Sigmoid colon (tissue), 7 donors: ENCODE data around the gene AQP12B. TPM values are rescaled to one million over a fixed set of nuclear protein-coding genes. Genes with fewer than 3 reads are reported as not detected.

Experiments
- DNase-seq: peaks from one replicate; pipeline ENCODE4 v3.0.0-alpha.2; 2019
- H3K27ac ChIP-seq, 4 donors: fragments of 200-600 bp; sonication (generic); one replicate each; pipeline ENCODE4 v1.5.1; 2016 to 2019; ENCODE audit warnings: mild to moderate bottlenecking in 1 of 4
- H3K27me3 ChIP-seq, 3 donors: fragments of 200-600 bp; sonication (generic); one replicate each; pipeline ENCODE4 v1.5.1; 2019; ENCODE audit warnings: mild to moderate bottlenecking in 1 of 3
- H3K36me3 ChIP-seq, 4 donors: fragments of 200-600 bp; sonication (generic); one replicate each; pipeline ENCODE4 v1.5.1; 2016 to 2019
- H3K4me1 ChIP-seq, 4 donors: fragments of 200-600 bp; sonication (generic); one replicate each; pipeline ENCODE4 v1.5.1; 2017 to 2019
- H3K4me3 ChIP-seq, 4 donors: fragments of 200-600 bp; sonication (generic); one replicate each; pipeline ENCODE4 v1.5.1; 2017 to 2019; ENCODE audit warnings: mild to moderate bottlenecking in 2 of 4, moderate library complexity in 1 of 4
- H3K9me3 ChIP-seq, 4 donors: fragments of 200-600 bp in 3 of 4; sonication (generic) in 3 of 4; one replicate each; pipeline versions ENCODE4 v1.5.1 to v1.6.1; 2013 to 2019
- CTCF ChIP-seq, 4 experiments: fragments of 450-650 bp in 3 of 4; fragments of 200-600 bp in 1 of 4; IDR thresholded peaks; one replicate each; pipeline ENCODE4 v1.5.1; 2016 to 2019; ENCODE audit warnings: antibody characterized with exemption in 4 of 4, mild to moderate bottlenecking in 3 of 4, moderate library complexity in 2 of 4
- EP300 ChIP-seq, 4 donors: sonication (generic); formaldehyde crosslinking; IDR thresholded peaks; one replicate each; pipeline ENCODE4 v1.6.1; 2017; ENCODE audit warnings: antibody characterized with exemption in 4 of 4
- POLR2A ChIP-seq, 2 donors: fragments of 450-650 bp; IDR thresholded peaks; one replicate each; pipeline ENCODE4 v1.6.1; 2016; ENCODE audit warnings: antibody characterized with exemption in 2 of 2, mild to moderate bottlenecking in 2 of 2, moderate library complexity in 2 of 2
- POLR2AphosphoS5 ChIP-seq, 4 donors: sonication (generic); formaldehyde crosslinking; IDR thresholded peaks; one replicate each; pipeline ENCODE4 v1.6.1; 2017; ENCODE audit warnings: antibody characterized with exemption in 4 of 4
- WGBS, 2 donors: extraction: QIAGEN DNeasy Blood & Tissue Kit; methylation state at CpG; one replicate each; pipeline ENCODE4 v1.1.7; 2013; 5-methylcytosine and 5-hydroxymethylcytosine counted together
- intact Hi-C: fragments of 100-400 bp; cut with DNase I; formaldehyde crosslinking; loops from one replicate; pipeline ENCODE4 v1.15.1; 2023
- polyA plus RNA-seq, 3 donors: library from polyadenylated mRNA; stranded (reverse); fragments of 200-250 nt; gene quantifications; one replicate each; pipeline ENCODE4 v1.2.3, GENCODE V29; 2013
- total RNA-seq, 4 donors: library from RNA; depleted of rRNA; stranded (reverse); fragments of >200 nt; gene quantifications; one replicate each; pipeline ENCODE4 v1.1.0, GENCODE V29; 2016
- donor health status: healthy with polysubstance abuse.
- donor health status: Bipolar disorder and iron deficiency.
- donor health status: healthy.

AQP12B gene
- total and polyA plus RNA-seq, 7 donors = 1.2 to 5.5 TPM; not detected in 5

- TF ChIP-seq POLR2A (IDR thresholded peaks at IDR 0.05) (no peak), EP300 (IDR thresholded peaks at IDR 0.05) (no peak), CTCF (IDR thresholded peaks at IDR 0.05) (no peak), POLR2AphosphoS5 (IDR thresholded peaks at IDR 0.05) (no peak)
- Histone ChIP-seq H3K9me3 (no peaks in the 10 kb centered on the region), H3K27me3 (peaks cover 0 to 54% (median 19%) of the 10 kb centered on the region in 3 donors), H3K36me3 (no peaks in the 10 kb centered on the region), H3K27ac (no peak overlapping the region), H3K4me3 (no peak overlapping the region), H3K4me1 (no peaks in the 10 kb centered on the region)
- intact Hi-C loops = no loop called here
- DNase-seq = peak; percentile 55
- WGBS, 2 donors = 21 to 67% methylated on average over 3 of the region's 3 CpGs
Measured at GRCh38 chr2:240651185-240651584, 31.5 kb downstream of the AQP12B start.

DNA sequence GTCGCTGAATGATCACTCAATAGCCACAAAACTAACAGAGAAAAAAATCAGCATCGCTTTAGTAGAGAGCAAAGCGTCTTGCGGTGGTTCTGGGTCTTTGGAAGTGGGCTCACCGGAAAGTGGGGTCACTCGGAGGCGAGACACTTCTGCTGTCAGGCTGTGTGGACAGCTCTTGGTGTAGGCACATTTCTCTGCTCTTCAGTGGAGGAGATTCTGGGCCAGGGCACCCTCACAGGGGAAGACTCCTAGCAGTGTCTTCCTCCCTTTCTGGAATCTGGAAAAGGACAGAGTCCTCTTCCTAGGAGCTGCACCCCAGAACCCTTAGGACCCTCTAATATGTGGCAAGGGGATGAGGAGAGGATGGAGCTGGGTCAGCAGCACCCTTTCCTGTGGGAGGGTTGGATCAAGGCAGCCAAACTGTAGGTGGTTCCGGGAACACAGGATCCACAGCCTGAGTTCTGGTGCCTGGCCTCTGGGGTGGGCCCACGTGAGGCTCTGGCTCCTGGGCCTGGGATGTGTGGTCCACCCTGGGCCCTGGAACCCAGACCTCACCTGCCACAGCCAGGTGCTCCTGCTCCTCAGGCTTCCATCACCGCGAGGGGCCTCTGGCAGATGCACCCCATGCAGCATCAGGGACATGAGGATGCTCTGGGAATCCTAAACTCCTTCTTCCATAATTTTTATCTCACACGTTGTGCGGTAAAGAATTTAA, 32.3 kb downstream of the AQP12B start:
- Histone ChIP-seq H3K27me3 (peaks cover 0 to 54% (median 20%) of the 10 kb centered on the region in 3 donors), H3K4me1 (no peaks in the 10 kb centered on the region), H3K4me3 (no peak overlapping the region), H3K9me3 (no peaks in the 10 kb centered on the region), H3K36me3 (no peaks in the 10 kb centered on the region), H3K27ac (no peak overlapping the region)
- TF ChIP-seq POLR2A (IDR thresholded peaks at IDR 0.05) (no peak), EP300 (IDR thresholded peaks at IDR 0.05) (no peak), CTCF (IDR thresholded peaks at IDR 0.05) (no peak), POLR2AphosphoS5 (IDR thresholded peaks at IDR 0.05) (no peak)
- peak; percentile 29 for DNase-seq
- intact Hi-C loops = no loop called here
- 90 to 91% methylated on average over 13 of the region's 13 CpGs for WGBS, 2 donors

- no peak overlapping the region for H3K27ac ChIP-seq
- no peak for TF ChIP-seq CTCF (IDR thresholded peaks at IDR 0.05)
- H3K27me3 ChIP-seq = peaks cover 0 to 60% (median 27%) of the 10 kb centered on the region in 3 donors
- intact Hi-C loops = no loop called here
- DNase-seq = peak; percentile 25
- H3K9me3 ChIP-seq = no peaks in the 10 kb centered on the region
- H3K4me3 ChIP-seq = no peak overlapping the region
- 50 to 68% methylated on average over 7 of the region's 7 CpGs for WGBS, 2 donors
- H3K4me1 ChIP-seq = no peaks in the 10 kb centered on the region
- H3K36me3 ChIP-seq = no peaks in the 10 kb centered on the region
Measured at GRCh38 chr2:240649331-240649730, 33.4 kb downstream of the AQP12B start.

DNA sequence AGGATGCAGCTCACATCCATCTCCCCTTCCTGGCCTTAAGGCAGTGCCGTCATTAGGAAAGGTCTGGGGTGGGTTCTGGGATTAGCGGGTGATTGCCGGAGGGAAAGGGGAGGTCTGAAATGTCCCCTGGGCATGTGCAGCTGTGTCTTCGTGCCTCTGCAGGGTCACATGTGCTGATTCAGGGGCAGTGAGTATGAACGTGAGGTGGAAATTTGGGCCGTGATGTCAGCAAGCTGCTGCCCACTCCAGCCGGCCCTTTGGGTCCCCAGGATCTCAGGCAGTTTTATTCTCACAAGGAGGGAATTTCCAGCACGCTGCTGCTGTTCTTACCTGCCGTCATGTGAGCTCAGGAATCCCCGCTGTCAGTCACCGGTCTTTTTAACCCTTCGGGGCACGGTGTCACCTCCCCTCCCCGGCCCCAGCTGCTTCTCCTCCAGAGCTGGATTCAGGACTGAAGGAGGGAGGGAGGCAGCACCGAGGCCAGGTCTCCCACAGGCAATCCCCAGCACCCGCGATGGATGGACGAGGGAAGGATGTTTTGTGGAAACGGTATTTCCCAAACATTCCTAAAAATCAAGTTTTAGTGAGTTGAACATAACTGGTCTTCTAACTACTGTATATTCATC, 33.9 kb downstream of the AQP12B start:
- intact Hi-C loops = no loop called here
- Histone ChIP-seq H3K27me3 (peaks cover 0 to 66% (median 27%) of the 10 kb centered on the region in 3 donors), H3K9me3 (no peaks in the 10 kb centered on the region), H3K4me3 (no peak overlapping the region), H3K36me3 (no peaks in the 10 kb centered on the region), H3K4me1 (no peaks in the 10 kb centered on the region), H3K27ac (no peak overlapping the region)
- WGBS, 2 donors = 38 to 39% methylated on average over 19 of the region's 19 CpGs
- DNase-seq = peak; percentile 59
- TF ChIP-seq EP300 (IDR thresholded peaks at IDR 0.05) (no peak), POLR2A (IDR thresholded peaks at IDR 0.05) (no peak), CTCF (IDR thresholded peaks at IDR 0.05) (no peak), POLR2AphosphoS5 (IDR thresholded peaks at IDR 0.05) (no peak)
